ENCODE measurements around the gene LTA4H. TPM values are rescaled to one million over a fixed set of nuclear protein-coding genes. Genes with fewer than 3 reads are reported as not detected.
A peak's percentile ranks its signal among the peaks of the same experiment; 100 is the strongest.

The LTA4H gene
- total RNA-seq, 1 experiment from 2014 or later, result 118 TPM

DNA sequence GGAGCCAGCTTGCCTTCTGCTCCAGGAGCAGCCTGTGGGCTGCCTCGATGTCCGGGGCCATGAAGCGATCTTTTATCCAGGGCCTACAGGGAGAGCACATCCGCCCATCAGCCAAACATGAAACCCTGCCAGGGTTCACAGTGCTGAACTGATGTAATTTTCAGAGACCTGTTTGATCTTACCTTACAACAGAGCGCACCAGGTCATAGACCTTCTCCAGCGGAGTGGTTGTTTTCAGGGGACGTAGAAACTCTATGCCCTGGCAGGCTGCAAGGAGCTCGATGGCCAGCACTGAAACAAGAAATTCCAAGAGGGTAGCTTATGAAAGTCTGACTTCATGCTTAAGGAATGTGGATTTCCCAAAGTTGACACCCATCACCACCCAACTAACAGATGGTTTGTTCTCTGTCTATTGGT is 59.0 kb downstream of the LTA4H start:
- Histone ChIP-seq H2AFZ (no peak overlapping the region), H3K4me2 (no peak overlapping the region), H3K27ac (no peak overlapping the region), H3K4me3 (no peak overlapping the region), H4K20me1 (ENCODE audit: insufficient read depth) (no peaks in the 10 kb centered on the region), H3K27me3 (ENCODE audit: insufficient read depth, low read depth) (no peaks in the 10 kb centered on the region), H3K4me1 (replicated peaks; ENCODE audit: insufficient read depth) (peaks cover 4% of the 10 kb centered on the region), H3K9me2 (ENCODE audit: insufficient read depth) (no peaks in the 10 kb centered on the region), H3K9me3 (ENCODE audit: insufficient read depth, low read depth) (no peaks in the 10 kb centered on the region), H3F3A (ENCODE audit: insufficient read depth, low read depth) (no peaks in the 10 kb centered on the region), H3K79me2 (ENCODE audit: low read depth) (no peaks in the 10 kb centered on the region), H3K36me3 (ENCODE audit: low read depth) (no peaks in the 10 kb centered on the region)
- BruUV-seq (replicated peaks), result no TSS peak
- peak in 1 of 2 experiments; percentile 40 for DNase-seq
- ChIA-PET POLR2A (ENCODE audit: unreplicated experiment) (no interaction called here), CTCF (no interaction called here)
- intact Hi-C loops (cut with micrococcal nuclease; ENCODE audit: unreplicated experiment), result no loop called here
- TF ChIP-seq, protein P1, sequence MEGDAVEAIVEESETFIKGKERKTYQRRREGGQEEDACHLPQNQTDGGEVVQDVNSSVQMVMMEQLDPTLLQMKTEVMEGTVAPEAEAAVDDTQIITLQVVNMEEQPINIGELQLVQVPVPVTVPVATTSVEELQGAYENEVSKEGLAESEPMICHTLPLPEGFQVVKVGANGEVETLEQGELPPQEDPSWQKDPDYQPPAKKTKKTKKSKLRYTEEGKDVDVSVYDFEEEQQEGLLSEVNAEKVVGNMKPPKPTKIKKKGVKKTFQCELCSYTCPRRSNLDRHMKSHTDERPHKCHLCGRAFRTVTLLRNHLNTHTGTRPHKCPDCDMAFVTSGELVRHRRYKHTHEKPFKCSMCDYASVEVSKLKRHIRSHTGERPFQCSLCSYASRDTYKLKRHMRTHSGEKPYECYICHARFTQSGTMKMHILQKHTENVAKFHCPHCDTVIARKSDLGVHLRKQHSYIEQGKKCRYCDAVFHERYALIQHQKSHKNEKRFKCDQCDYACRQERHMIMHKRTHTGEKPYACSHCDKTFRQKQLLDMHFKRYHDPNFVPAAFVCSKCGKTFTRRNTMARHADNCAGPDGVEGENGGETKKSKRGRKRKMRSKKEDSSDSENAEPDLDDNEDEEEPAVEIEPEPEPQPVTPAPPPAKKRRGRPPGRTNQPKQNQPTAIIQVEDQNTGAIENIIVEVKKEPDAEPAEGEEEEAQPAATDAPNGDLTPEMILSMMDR (conservative IDR thresholded peaks at IDR 0.05), result no peak
- no peak for TF ChIP-seq EZH2 (IDR thresholded peaks at IDR 0.05; ENCODE audit: low read depth)

DNA sequence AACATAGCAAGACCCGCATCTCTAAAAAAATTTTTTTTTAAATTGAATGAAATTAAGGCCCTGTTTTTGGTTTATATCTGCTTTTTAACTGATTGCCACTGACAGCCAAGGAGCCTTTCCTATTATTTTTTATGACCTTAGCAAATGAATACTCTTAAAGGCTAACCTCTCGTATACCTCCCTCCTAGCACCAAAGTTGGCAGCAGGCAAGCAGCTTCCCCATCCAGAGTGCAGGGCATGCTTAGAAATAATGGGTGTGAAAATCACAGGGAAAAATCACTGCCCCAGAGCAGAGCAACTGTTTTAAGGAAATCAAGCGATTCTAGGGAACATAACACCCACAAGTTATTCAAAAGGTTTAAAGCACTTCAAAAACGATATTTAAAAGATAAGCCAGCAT is 59.9 kb downstream of the LTA4H start:
- Histone ChIP-seq H2AFZ (no peak overlapping the region), H3K4me3 (no peak overlapping the region), H3K79me2 (ENCODE audit: low read depth) (no peaks in the 10 kb centered on the region), H3K27ac (no peak overlapping the region), H3K4me2 (no peak overlapping the region), H3K9me2 (ENCODE audit: insufficient read depth) (no peaks in the 10 kb centered on the region), H3K4me1 (replicated peaks; ENCODE audit: insufficient read depth) (peaks cover 4% of the 10 kb centered on the region), H3K36me3 (ENCODE audit: low read depth) (no peaks in the 10 kb centered on the region), H3K27me3 (ENCODE audit: insufficient read depth, low read depth) (no peaks in the 10 kb centered on the region), H3F3A (ENCODE audit: insufficient read depth, low read depth) (no peaks in the 10 kb centered on the region), H3K9me3 (ENCODE audit: insufficient read depth, low read depth) (no peaks in the 10 kb centered on the region), H4K20me1 (ENCODE audit: insufficient read depth) (no peaks in the 10 kb centered on the region)
- intact Hi-C loops (cut with micrococcal nuclease; ENCODE audit: unreplicated experiment), result no loop called here
- no peak for DNase-seq
- TF ChIP-seq, protein P1 (conservative IDR thresholded peaks at IDR 0.05), result no peak
- TF ChIP-seq EZH2 (IDR thresholded peaks at IDR 0.05; ENCODE audit: low read depth), result no peak
- CTCF ChIA-PET, result no interaction called here
- POLR2A ChIA-PET (ENCODE audit: unreplicated experiment), result no interaction called here
- BruUV-seq (replicated peaks), result no TSS peak

DNA sequence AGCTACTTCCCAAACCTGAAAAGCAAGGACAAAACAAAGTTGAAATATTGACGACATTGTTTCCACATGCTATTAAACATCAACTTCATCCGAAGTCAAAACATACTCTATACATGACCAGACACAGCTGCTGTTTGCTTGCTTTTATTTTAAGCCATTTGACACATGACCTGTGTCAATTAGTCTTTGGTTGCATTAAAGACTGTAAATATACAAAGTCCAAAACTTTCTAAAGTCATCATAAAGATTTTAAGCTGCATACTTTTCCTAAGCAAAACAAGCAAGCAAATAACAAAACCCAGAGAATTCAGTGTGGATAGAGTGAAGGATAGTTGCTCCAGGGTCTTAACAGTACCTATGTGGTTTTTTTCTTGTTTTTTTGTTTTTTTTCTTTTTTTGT is 61.0 kb downstream of the LTA4H start:
- TF ChIP-seq, protein P1 (conservative IDR thresholded peaks at IDR 0.05), result no peak
- TF ChIP-seq EZH2 (IDR thresholded peaks at IDR 0.05; ENCODE audit: low read depth), result no peak
- no peak overlapping the region for H3K4me2 ChIP-seq
- no TSS peak for BruUV-seq (replicated peaks)
- no peaks in the 10 kb centered on the region for H4K20me1 ChIP-seq (ENCODE audit: insufficient read depth)
- H3K4me3 ChIP-seq, result no peak overlapping the region
- POLR2A ChIA-PET (ENCODE audit: unreplicated experiment), result no interaction called here
- no peak for DNase-seq
- H3F3A ChIP-seq (ENCODE audit: insufficient read depth, low read depth), result no peaks in the 10 kb centered on the region
- H3K4me1 ChIP-seq (replicated peaks; ENCODE audit: insufficient read depth), result peaks cover 4% of the 10 kb centered on the region
- no peaks in the 10 kb centered on the region for H3K9me3 ChIP-seq (ENCODE audit: insufficient read depth, low read depth)
- intact Hi-C loops (cut with micrococcal nuclease; ENCODE audit: unreplicated experiment), result no loop called here
- CTCF ChIA-PET, result no interaction called here
- H3K9me2 ChIP-seq (ENCODE audit: insufficient read depth), result no peaks in the 10 kb centered on the region
- no peak overlapping the region for H2AFZ ChIP-seq
- no peaks in the 10 kb centered on the region for H3K79me2 ChIP-seq (ENCODE audit: low read depth)
- no peaks in the 10 kb centered on the region for H3K36me3 ChIP-seq (ENCODE audit: low read depth)
- no peak overlapping the region for H3K27ac ChIP-seq
- no peaks in the 10 kb centered on the region for H3K27me3 ChIP-seq (ENCODE audit: insufficient read depth, low read depth)

Data from PC-9 (cell line).